Activated CD4-positive, alpha-beta T cell treated with anti-CD3 and anti-CD28 coated beads for 36 hours (primary cell): Measurements from ENCODE around the gene QPRT. TPM values are rescaled to one million over a fixed set of nuclear protein-coding genes. Genes with fewer than 3 reads are reported as not detected.
"Not testable (repeated sequence)": the region's sequence is repeated elsewhere in the genome, so short reads cannot be mapped to it uniquely, and the experiment has no call there.

Experiments used
- ATAC-seq: fragments of 200-7000 bp; cut with Tn5 transposase; one replicate; pipeline ENCODE4 v1.10.0; 2021; ENCODE audit warnings: mild to moderate bottlenecking, moderate library complexity
- CTCF ChIA-PET: fragments of 350-600 bp; sonication (Branson Sonifier 250); formaldehyde crosslinking; loops from one replicate; lab custom pipeline; 2021; ENCODE audit warnings: antibody characterized with exemption; lab: Charles Lee
- POLR2A ChIA-PET: fragments of 350-600 bp; sonication (Branson Sonifier 250); formaldehyde crosslinking; loops from one replicate; lab custom pipeline; 2021; ENCODE audit warnings: antibody characterized with exemption, inconsistent platforms; lab: Charles Lee
- DNase-seq: peaks from one replicate; pipeline ENCODE4 v3.0.0-alpha.2; 2020
- H3K27ac Mint-ChIP-seq: one replicate; pipeline ENCODE4 v1.8.0; 2021; ENCODE audit warnings: mixed read lengths
- H3K27me3 Mint-ChIP-seq: one replicate; pipeline ENCODE4 v1.8.0; 2021; ENCODE audit warnings: mixed read lengths
- H3K36me3 Mint-ChIP-seq: one replicate; pipeline ENCODE4 v1.8.0; 2021; ENCODE audit warnings: low read depth, mixed read lengths
- H3K4me1 Mint-ChIP-seq: one replicate; pipeline ENCODE4 v1.8.0; 2021; ENCODE audit warnings: mixed read lengths
- H3K4me3 Mint-ChIP-seq: one replicate; pipeline ENCODE4 v1.8.0; 2021; ENCODE audit warnings: mild to moderate bottlenecking, moderate library complexity, mixed read lengths
- H3K9me3 Mint-ChIP-seq: one replicate; pipeline ENCODE4 v1.8.0; 2021; ENCODE audit warnings: low read depth, mixed read lengths
- intact Hi-C, 2 experiments: fragments of 100-400 bp; cut with DNase I in 1 of 2; cut with micrococcal nuclease in 1 of 2; formaldehyde crosslinking; loops; one replicate each; pipeline versions ENCODE4 v1.14.2 to v1.15.1; 2022 to 2024; cut with DNase I, micrococcal nuclease
- total RNA-seq, 2 experiments: library from RNA; stranded (reverse); gene quantifications; one replicate each; pipeline ENCODE4 v1.2.3, GENCODE V29; 2021

Gene QPRT
- total RNA-seq, 2 experiments from 2014 or later = 5.7 to 6.8 TPM

DNA sequence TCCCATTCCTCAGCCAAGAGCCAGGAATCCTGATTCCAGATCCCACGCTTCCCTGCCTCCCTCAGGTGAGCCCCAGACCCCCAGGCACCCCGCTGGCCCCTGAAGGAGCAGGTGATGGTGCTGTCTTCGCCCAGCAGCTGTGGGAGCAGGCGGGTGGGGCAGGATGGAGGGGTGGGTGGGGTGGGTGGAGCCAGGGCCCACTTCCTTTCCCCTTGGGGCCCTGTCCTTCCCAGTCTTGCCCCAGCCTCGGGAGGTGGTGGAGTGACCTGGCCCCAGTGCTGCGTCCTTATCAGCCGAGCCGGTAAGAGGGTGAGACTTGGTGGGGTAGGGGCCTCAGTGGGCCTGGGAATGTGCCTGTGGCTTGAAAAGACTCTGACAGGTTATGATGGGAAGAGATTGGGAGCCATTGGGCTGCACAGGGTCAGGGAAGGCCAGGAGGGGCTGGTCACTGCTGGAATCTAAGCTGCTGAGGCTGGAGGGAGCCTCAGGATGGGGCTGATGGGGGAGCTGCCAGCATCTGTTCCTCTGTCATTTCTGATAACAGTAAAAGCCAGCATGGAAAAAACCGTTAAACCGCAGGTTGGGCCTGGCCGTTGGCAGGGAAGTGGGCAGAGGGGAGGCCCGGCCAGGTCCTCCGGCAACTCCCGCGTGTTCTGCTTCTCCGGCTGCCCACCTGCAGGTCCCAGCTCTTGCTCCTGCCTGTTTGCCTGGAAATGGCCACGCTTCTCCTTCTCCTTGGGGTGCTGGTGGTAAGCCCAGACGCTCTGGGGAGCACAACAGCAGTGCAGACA is 15.8 kb upstream of the QPRT start, which contains the start of gene SPN:
Gene SPN, plus strand, starts transcription at position 232 of the 791 bp plus-strand sequence. Its CDS starts 482 bp downstream, at position 714.
- H3K36me3 Mint-ChIP-seq = peaks cover 41% of the 10 kb centered on the region
- H3K4me1 Mint-ChIP-seq = peaks cover 58% of the 10 kb centered on the region
- POLR2A ChIA-PET = interaction anchor here (0.7 to 1.1 kb wide), 2 partner anchors 10 to 83 kb away, joined by 3 to 8 read pairs; no protein-coding TSS in a partner anchor
- H3K4me3 Mint-ChIP-seq = peak within 1 kb of the TSS; percentile 99
- peak within 1 kb of the TSS; percentile 97 for H3K27ac Mint-ChIP-seq
- intact Hi-C loops = loop anchor here (1.0 to 5.0 kb wide), 5 partner anchors 36 to 66 kb away; no protein-coding TSS in a partner anchor
- CTCF ChIA-PET = interaction anchor here (0.6 to 1.0 kb wide), 6 partner anchors 11 to 359 kb away, joined by 3 to 5 read pairs (median 3); no protein-coding TSS in a partner anchor
- H3K9me3 Mint-ChIP-seq = no peaks in the 10 kb centered on the region
- peak; percentile 76 for DNase-seq
- H3K27me3 Mint-ChIP-seq = no peaks in the 10 kb centered on the region
- peak; percentile 42 for ATAC-seq

DNA sequence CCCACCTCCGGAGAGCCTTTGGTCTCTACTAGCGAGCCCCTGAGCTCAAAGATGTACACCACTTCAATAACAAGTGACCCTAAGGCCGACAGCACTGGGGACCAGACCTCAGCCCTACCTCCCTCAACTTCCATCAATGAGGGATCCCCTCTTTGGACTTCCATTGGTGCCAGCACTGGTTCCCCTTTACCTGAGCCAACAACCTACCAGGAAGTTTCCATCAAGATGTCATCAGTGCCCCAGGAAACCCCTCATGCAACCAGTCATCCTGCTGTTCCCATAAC is 15.2 kb upstream of the QPRT start:
- H3K4me1 Mint-ChIP-seq = peaks cover 57% of the 10 kb centered on the region
- H3K4me3 Mint-ChIP-seq = peak overlapping the region; percentile 99
- intact Hi-C loops = loop anchor here (1.0 to 5.0 kb wide), 5 partner anchors 36 to 66 kb away; no protein-coding TSS in a partner anchor
- POLR2A ChIA-PET = interaction anchor here (0.7 kb wide), 1 partner anchor 83 kb away, joined by 3 read pairs; no protein-coding TSS in a partner anchor
- CTCF ChIA-PET = interaction anchor here (0.9 to 1.0 kb wide), 3 partner anchors 10 to 39 kb away, joined by 3 to 4 read pairs (median 3); no protein-coding TSS in a partner anchor
- no peaks in the 10 kb centered on the region for H3K27me3 Mint-ChIP-seq
- ATAC-seq (no peak), DNase-seq (peak; percentile 52)
- H3K27ac Mint-ChIP-seq = peak overlapping the region; percentile 97
- no peaks in the 10 kb centered on the region for H3K9me3 Mint-ChIP-seq
- H3K36me3 Mint-ChIP-seq = peaks cover 41% of the 10 kb centered on the region

DNA sequence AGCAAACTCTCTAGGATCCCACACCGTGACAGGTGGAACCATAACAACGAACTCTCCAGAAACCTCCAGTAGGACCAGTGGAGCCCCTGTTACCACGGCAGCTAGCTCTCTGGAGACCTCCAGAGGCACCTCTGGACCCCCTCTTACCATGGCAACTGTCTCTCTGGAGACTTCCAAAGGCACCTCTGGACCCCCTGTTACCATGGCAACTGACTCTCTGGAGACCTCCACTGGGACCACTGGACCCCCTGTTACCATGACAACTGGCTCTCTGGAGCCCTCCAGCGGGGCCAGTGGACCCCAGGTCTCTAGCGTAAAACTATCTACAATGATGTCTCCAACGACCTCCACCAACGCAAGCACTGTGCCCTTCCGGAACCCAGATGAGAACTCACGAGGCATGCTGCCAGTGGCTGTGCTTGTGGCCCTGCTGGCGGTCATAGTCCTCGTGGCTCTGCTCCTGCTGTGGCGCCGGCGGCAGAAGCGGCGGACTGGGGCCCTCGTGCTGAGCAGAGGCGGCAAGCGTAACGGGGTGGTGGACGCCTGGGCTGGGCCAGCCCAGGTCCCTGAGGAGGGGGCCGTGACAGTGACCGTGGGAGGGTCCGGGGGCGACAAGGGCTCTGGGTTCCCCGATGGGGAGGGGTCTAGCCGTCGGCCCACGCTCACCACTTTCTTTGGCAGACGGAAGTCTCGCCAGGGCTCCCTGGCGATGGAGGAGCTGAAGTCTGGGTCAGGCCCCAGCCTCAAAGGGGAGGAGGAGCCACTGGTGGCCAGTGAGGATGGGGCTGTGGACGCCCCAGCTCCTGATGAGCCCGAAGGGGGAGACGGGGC is 14.7 kb upstream of the QPRT start:
- H3K4me1 Mint-ChIP-seq = peaks cover 51% of the 10 kb centered on the region

DNA sequence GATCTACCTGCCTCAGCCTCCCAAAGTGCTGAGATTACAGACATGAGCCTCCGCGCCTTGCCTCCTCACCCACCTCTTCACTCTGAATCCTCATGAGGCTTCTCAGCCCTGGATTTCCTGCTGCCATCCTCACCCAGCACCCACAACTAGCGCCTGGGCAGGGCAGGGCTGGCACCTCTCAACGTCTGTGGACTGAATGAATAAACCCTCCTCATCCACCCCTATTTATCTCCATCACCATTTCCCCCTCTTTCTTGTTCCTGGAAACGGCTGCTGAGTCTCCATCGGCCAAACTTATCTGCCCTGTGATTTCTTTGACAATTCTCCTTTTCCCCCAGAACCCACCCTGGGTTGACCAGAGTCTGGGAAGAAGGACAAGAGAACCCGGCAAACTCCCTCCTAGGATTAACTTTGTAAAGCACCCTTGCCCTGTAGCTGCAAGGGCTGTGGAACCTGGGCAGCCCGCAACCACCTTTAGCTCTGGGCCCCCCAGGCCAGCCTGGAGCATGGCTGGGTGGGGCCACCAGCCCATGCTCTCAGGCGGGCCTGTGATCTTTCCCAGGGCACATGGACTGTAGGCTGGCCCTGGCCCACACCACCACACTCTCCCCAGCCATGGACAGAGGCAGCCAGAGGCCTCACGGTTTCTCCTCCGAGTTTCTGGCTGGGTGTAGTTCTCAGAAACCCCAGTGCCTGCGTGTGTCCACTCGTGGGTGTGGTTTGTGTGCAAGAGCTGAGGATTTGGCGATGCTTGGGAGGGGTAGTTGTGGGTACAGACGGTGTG is 13.5 kb upstream of the QPRT start:
- H3K4me1 Mint-ChIP-seq = peaks cover 49% of the 10 kb centered on the region
- ChIA-PET POLR2A (interaction anchor here (0.6 kb wide), 3 partner anchors 36 to 260 kb away, joined by 3 to 6 read pairs (median 3); no protein-coding TSS in a partner anchor), CTCF (interaction anchor here (1.1 to 1.9 kb wide), 4 partner anchors 9 to 35 kb away, joined by 3 to 10 read pairs (median 3); no protein-coding TSS in a partner anchor)
- peak overlapping the region; percentile 99 for H3K4me3 Mint-ChIP-seq
- DNase-seq (peak; percentile 60), ATAC-seq (peak; percentile 9)
- peaks cover 41% of the 10 kb centered on the region for H3K36me3 Mint-ChIP-seq
- intact Hi-C loops = no loop called here
- H3K27me3 Mint-ChIP-seq = no peaks in the 10 kb centered on the region
- H3K9me3 Mint-ChIP-seq = no peaks in the 10 kb centered on the region
- peak overlapping the region; percentile 97 for H3K27ac Mint-ChIP-seq

More for the DNA sequence above, 14.7 kb upstream of the QPRT start:
- H3K27ac Mint-ChIP-seq = peak overlapping the region; percentile 97
- peak overlapping the region; percentile 99 for H3K4me3 Mint-ChIP-seq
- H3K9me3 Mint-ChIP-seq = no peaks in the 10 kb centered on the region
- DNase-seq (peak; percentile 77), ATAC-seq (peak; percentile 31)
- intact Hi-C loops = loop anchor here (5.0 kb wide), 3 partner anchors 37 to 67 kb away; no protein-coding TSS in a partner anchor
- no peaks in the 10 kb centered on the region for H3K27me3 Mint-ChIP-seq
- H3K36me3 Mint-ChIP-seq = peaks cover 41% of the 10 kb centered on the region
- ChIA-PET POLR2A (interaction anchor here (0.6 to 0.7 kb wide), 2 partner anchors 82 to 261 kb away, joined by 3 to 6 read pairs; no protein-coding TSS in a partner anchor), CTCF (interaction anchor here (0.9 to 1.4 kb wide), 3 partner anchors 10 to 38 kb away, joined by 3 to 4 read pairs (median 3); no protein-coding TSS in a partner anchor)

DNA sequence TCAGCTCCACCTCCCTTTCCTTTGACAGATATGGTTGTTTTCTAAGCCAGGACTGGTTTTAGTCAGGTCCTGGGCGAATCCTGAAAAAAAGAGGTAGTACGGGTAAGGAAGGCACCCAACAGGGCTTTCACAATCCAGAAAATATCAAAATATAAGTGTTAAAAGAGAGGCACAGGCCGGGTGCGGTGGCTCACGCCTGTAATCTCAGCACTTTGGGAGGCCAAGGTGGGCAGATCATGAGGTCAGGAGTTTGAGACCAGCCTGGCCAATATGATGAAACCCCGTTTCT is 11.7 kb upstream of the QPRT start:
- H3K27ac Mint-ChIP-seq, H3K27me3 Mint-ChIP-seq, H3K9me3 Mint-ChIP-seq, intact Hi-C loops, ATAC-seq, DNase-seq: not testable (repeated sequence)
- CTCF ChIA-PET = interaction anchor here (0.7 to 1.9 kb wide), 2 partner anchors 9 to 72 kb away, joined by 4 to 10 read pairs; no protein-coding TSS in a partner anchor
- peak overlapping the region; percentile 99 for H3K4me3 Mint-ChIP-seq
- POLR2A ChIA-PET = interaction anchor here (0.6 kb wide), 1 partner anchor 80 kb away, joined by 3 read pairs; no protein-coding TSS in a partner anchor
- H3K4me1 Mint-ChIP-seq = peaks cover 36% of the 10 kb centered on the region
- H3K36me3 Mint-ChIP-seq = peaks cover 44% of the 10 kb centered on the region

DNA sequence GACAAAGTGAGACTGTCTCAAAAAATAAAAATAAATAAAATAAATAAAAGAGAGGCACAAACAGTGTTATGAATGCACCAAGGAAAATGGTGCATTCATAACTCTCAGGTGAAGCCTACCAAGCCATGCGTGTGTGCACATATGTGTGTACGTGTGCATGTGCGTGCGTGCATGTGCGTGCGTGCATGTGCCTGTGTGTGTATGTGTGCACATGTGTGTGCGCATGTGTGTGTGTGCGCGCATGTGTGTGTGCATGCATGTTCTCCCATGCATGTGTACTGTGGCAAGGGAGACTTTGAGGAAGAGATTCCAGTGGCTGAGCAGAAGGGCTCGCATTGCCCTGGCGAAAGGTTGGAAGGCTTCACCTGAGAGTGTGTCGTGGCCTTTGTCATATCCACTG is 11.2 kb upstream of the QPRT start:
- no peak for DNase-seq
- no peaks in the 10 kb centered on the region for H3K27me3 Mint-ChIP-seq
- intact Hi-C loops = no loop called here
- H3K36me3 Mint-ChIP-seq = peaks cover 44% of the 10 kb centered on the region
- H3K4me3 Mint-ChIP-seq = no peak overlapping the region
- H3K4me1 Mint-ChIP-seq = peaks cover 31% of the 10 kb centered on the region
- ATAC-seq = no peak
- ChIA-PET CTCF (no interaction called here), POLR2A (interaction anchor here (0.6 kb wide), 2 partner anchors 9 to 80 kb away, joined by 3 to 4 read pairs; no protein-coding TSS in a partner anchor)
- H3K27ac Mint-ChIP-seq = no peak overlapping the region
- no peaks in the 10 kb centered on the region for H3K9me3 Mint-ChIP-seq

DNA sequence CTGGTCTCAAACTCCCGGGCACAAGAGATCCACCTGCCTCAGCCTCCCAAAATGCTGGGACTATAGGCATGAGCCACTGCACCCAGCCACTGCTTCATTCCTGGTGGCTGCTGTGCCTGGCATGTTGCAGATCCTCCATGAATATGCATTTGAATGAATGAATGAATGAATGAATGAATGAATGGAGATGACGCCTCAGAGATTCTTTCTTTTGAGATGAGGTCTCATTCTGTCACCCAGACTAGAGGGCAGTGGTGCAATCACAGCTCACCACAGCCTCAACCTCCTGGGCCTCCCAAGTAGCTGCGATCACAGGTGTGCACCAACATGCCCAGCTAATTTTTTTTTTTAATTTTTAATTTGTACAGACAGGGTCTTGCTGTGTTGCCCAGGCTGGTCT is 10.7 kb upstream of the QPRT start:
- ChIA-PET CTCF (interaction anchor here (1.0 kb wide), 1 partner anchor 24 kb away, joined by 3 read pairs; no protein-coding TSS in a partner anchor), POLR2A (interaction anchor here (0.6 kb wide), 1 partner anchor 8 kb away, joined by 4 read pairs; no protein-coding TSS in a partner anchor)
- Mint-ChIP-seq H3K4me1 (peaks cover 29% of the 10 kb centered on the region), H3K36me3 (peaks cover 42% of the 10 kb centered on the region), H3K9me3 (no peaks in the 10 kb centered on the region), H3K27ac (no peak overlapping the region), H3K27me3 (no peaks in the 10 kb centered on the region), H3K4me3 (no peak overlapping the region)
- no peak for DNase-seq
- intact Hi-C loops = no loop called here
- ATAC-seq = no peak

DNA sequence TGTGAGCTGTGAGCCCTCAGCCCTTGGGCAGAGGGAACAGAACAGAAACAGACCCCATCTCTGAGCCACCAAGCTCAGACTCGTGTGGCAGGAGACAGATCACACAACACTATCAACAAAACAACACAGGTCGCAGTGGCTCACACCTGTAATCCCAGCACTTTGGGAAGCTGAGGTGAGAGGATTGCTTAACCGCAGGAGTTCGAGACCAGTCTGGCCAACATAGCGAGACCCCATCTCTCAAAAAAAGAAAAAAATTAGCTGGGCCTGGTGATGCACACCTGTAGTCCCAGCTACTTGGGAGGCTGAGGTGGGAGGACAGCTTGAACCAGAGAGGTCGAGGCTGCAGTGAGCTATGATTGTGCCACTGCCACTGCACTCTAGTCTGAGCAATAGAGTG is 5.5 kb upstream of the QPRT start:
- peaks cover 5% of the 10 kb centered on the region for H3K36me3 Mint-ChIP-seq
- intact Hi-C loops = no loop called here
- no peak for DNase-seq
- ATAC-seq = no peak
- no peaks in the 10 kb centered on the region for H3K9me3 Mint-ChIP-seq
- H3K27ac Mint-ChIP-seq = no peak overlapping the region
- H3K4me1 Mint-ChIP-seq = peaks cover 6% of the 10 kb centered on the region
- ChIA-PET POLR2A (no interaction called here), CTCF (interaction anchor here (0.9 to 1.4 kb wide), 4 partner anchors 9 to 324 kb away, joined by 3 to 4 read pairs (median 3); partner anchors contain the start of gene SPN)
- no peak overlapping the region for H3K4me3 Mint-ChIP-seq
- no peaks in the 10 kb centered on the region for H3K27me3 Mint-ChIP-seq

DNA sequence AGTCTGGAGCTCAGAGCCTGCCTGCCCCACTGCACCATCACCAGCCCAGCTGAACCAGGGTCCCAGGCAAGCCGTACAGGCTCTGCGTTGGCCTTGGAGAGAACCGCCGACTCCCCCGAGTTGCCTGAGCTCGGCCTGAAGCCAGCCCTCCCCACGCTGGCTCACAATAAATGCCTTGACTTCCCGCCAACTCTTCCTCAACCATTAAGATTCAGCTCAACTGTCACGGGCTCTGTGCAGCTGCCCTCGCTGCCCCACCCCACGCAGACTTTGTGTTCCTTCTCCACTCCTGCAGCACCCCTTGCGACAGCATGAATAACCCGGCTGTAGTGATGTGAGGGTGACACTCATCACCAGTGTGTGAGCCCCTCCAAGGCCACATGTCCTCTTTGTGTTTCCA is 4.8 kb upstream of the QPRT start:
- ATAC-seq = no peak
- Mint-ChIP-seq H3K4me3 (no peak overlapping the region), H3K4me1 (peaks cover 11% of the 10 kb centered on the region), H3K9me3 (no peaks in the 10 kb centered on the region), H3K36me3 (peaks cover 5% of the 10 kb centered on the region), H3K27me3 (no peaks in the 10 kb centered on the region), H3K27ac (no peak overlapping the region)
- intact Hi-C loops = no loop called here
- POLR2A ChIA-PET = no interaction called here
- CTCF ChIA-PET = interaction anchor here (0.9 to 1.4 kb wide), 3 partner anchors 9 to 14 kb away, joined by 3 to 4 read pairs (median 3); partner anchors contain the start of gene SPN
- DNase-seq = no peak
